Hepatocyte (in vitro differentiated cells): ENCODE results near the gene TEAD2.

ENCODE experiments used
- CTCF ChIP-seq: fragments of 200-600 bp; sonication (generic); IDR thresholded peaks from 2 replicates; pipeline ENCODE4 v1.5.1; 2016; ENCODE audit warnings: antibody characterized with exemption, mild to moderate bottlenecking; ENCODE audit not compliant: poor library complexity
- EZH2 ChIP-seq: fragments of 200-600 bp; sonication (generic); IDR thresholded peaks from 2 replicates; pipeline ENCODE4 v1.6.1; 2016; ENCODE audit warnings: antibody characterized with exemption, mild to moderate bottlenecking, borderline replicate concordance
- EZH2phosphoT487 ChIP-seq: fragments of 200-600 bp; sonication (generic); IDR thresholded peaks from one replicate; pipeline ENCODE4 v1.6.1; 2018; ENCODE audit warnings: antibody characterized with exemption, mild to moderate bottlenecking, low read depth, moderate library complexity; ENCODE audit not compliant: unreplicated experiment, severe bottlenecking

GRCh38 chr19:49309087-49309486 lies 53.1 kb downstream of the TEAD2 start:
- no peak for TF ChIP-seq CTCF
- TF ChIP-seq EZH2, result no peak
- no peak for TF ChIP-seq EZH2phosphoT487
